Epithelial cell of umbilical artery (primary cell): ENCODE data around the gene KNL1. TPM values are rescaled to one million over a fixed set of nuclear protein-coding genes. Genes with fewer than 3 reads are reported as not detected.

Source experiments
- total RNA-seq: library from RNA; depleted of rRNA; stranded (reverse); fragments of >200 nt; gene quantifications from 2 replicates; pipeline ENCODE4 v1.2.3, GENCODE V29; 2014

KNL1 gene, protein sequence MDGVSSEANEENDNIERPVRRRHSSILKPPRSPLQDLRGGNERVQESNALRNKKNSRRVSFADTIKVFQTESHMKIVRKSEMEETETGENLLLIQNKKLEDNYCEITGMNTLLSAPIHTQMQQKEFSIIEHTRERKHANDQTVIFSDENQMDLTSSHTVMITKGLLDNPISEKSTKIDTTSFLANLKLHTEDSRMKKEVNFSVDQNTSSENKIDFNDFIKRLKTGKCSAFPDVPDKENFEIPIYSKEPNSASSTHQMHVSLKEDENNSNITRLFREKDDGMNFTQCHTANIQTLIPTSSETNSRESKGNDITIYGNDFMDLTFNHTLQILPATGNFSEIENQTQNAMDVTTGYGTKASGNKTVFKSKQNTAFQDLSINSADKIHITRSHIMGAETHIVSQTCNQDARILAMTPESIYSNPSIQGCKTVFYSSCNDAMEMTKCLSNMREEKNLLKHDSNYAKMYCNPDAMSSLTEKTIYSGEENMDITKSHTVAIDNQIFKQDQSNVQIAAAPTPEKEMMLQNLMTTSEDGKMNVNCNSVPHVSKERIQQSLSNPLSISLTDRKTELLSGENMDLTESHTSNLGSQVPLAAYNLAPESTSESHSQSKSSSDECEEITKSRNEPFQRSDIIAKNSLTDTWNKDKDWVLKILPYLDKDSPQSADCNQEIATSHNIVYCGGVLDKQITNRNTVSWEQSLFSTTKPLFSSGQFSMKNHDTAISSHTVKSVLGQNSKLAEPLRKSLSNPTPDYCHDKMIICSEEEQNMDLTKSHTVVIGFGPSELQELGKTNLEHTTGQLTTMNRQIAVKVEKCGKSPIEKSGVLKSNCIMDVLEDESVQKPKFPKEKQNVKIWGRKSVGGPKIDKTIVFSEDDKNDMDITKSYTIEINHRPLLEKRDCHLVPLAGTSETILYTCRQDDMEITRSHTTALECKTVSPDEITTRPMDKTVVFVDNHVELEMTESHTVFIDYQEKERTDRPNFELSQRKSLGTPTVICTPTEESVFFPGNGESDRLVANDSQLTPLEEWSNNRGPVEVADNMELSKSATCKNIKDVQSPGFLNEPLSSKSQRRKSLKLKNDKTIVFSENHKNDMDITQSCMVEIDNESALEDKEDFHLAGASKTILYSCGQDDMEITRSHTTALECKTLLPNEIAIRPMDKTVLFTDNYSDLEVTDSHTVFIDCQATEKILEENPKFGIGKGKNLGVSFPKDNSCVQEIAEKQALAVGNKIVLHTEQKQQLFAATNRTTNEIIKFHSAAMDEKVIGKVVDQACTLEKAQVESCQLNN (N-terminal part only)
- total RNA-seq, result 18.5 and 24.8 TPM in 2 replicates

DNA sequence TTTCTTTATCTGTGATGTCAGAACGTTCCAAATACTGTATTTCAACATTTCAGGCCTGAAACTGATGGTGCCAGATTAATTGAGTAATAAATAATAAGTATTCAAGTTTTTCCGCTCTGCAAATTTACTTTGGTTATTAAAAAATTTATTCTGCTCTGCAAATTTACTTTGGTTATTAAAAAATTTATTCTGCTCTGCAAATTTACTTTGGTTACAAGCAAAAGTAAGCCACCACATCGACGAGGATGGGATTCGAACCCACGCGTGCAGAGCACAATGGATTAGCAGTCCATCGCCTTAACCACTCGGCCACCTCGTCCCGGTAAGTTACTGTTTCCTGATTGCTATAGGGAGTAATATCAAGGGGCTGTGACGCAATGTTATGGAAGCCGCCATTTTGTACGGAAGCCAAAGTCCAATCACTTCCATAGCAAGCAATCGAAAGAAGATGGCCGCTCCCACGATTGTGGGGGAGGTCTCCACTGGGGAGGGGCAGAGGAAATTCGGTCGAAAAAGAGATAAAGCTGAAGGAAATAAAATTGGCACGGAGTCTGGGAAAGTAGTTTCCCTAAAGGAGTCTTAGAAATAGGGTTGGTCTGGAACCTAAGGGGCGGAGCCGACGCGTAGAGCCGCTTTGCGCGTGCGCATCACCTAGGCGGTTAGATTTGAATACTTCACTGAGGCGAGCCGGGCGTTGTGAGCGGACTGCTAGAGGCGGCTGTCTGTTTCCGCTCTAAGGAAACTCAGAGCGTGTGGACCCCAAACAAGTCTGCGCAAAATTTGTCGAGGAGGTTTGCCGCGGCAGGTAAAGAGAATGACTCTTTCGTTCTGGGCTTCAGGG, at the start of gene KNL1:
Gene KNL1 (plus strand): TSS at position 662 of the 841 bp plus-strand sequence. CDS start 8,683 bp downstream, outside the sequence.

DNA sequence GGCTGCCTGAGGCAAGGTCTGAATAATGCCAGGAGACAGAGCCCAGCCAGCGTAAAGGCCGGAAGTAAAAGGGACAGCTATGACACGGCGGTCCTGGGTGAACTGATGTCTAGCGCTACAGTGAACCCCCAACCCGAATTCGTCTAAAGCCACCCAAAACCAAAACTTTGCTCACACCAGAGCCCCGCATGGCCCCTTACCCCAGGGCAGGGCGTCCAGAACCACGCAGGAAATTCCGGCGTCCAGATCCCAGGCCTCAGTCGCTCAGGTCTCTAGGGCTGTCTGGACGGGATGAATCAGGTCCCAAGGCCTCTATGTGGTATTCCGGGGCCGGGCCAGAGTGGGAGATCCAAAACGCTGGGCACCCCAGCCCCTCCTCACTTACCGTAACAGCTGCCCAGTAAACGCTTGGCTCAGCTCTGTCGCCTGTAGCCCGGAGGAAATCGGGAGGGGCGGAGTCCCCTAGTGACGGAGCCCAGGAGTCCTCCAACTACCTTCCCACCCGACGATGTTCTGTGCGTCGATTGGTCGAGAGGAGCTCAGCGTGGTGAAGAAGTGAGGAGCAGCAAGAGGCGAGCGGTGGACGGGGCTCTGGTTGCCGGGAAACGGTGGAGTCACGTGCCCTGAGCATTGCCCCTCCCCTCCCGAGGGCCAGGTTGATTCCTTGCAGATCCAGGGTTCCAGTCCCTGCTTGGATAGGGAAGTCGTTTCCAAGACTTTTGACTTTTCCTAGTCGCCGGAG, 29.3 kb upstream of the KNL1 start, which contains the start of gene CCDC32:
Gene CCDC32 (minus strand): TSS at position 452 of the 742 bp plus-strand sequence. CDS start 2,027 bp downstream, outside the sequence.

DNA sequence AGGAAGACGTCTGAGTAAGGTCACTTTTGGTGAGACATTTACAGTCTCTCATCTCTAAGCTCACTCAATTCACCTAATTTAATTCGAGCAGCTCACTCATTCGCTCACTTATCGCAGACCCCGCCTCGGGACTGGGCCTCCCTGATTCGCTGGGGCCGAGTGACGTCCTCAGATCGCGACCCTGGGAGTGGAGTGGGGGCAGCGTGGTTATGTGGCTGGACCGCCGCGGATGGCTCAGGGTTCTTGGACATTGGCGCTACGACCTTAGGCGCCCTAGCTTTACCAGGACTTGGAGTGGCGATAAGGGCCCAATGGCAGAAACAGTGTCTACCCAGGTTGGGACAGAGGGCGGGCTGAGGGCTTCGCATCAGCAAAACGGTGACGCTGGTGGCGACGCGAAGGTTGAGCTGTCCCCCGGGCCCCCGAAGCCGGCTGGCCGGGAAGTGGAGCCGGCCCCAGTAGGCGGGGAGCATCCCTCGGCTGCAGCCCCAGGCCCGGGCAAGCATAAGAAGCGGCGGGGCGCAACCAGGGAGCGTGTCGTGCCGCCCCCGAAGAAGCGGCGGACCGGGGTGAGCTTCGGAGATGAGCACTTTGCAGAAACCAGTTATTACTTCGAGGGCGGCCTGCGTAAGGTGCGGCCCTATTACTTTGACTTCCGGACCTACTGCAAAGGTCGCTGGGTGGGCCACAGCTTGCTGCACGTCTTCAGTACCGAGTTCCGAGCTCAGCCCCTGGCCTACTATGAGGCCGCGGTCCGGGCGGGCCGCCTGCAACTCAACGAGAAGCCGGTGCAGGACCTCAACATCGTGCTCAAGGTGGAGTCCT, 24.7 kb upstream of the KNL1 start, which contains the start of gene RPUSD2:
Gene RPUSD2 (plus strand): TSS at position 171 of the 825 bp plus-strand sequence. CDS start 39 bp downstream, at position 210.

DNA sequence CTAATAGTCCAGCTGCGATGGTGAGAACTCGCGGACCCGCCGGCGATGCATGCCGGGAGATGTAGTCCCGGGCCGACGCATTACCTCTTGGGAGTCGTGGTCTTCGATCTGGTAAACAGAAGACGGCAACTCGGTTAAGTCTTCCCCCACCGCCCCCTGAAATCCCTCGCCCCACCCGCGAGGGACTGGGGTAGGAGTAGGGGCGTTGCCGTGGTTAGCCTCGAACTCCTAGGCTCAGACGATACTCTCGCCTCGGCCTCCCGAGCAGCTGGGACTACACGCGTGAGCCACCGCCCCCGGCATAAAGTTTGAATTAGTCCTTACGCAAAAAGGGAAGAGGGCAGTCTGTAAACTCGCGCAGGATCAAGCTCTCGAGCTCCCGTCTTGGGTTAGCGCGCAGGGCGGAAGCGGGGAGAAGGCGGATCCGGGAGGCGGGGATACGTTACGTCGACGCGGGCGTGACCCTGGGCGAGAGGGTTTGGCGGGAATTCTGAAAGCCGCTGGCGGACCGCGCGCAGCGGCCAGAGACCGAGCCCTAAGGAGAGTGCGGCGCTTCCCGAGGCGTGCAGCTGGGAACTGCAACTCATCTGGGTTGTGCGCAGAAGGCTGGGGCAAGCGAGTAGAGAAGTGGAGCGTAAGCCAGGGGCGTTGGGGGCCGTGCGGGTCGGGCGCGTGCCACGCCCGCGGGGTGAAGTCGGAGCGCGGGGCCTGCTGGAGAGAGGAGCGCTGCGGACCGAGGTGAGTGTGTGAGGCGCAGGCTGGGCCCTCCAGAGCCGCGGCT, 100.8 kb downstream of the KNL1 start, which contains the start of gene RAD51:
Gene RAD51 (plus strand): TSS at position 487 of the 781 bp plus-strand sequence. CDS start 3,585 bp downstream, outside the sequence.

Other genes with a start within 250 kb of the KNL1 start
- gene PHGR1, start 243.2 kb upstream of the KNL1 start, total RNA-seq, result not detected in 2 replicates
- gene DISP2, start 236.0 kb upstream of the KNL1 start, total RNA-seq, result under 0.01 and 0.15 TPM in 2 replicates
- gene KNSTRN, start 211.5 kb upstream of the KNL1 start, total RNA-seq, result 55.2 and 80.5 TPM in 2 replicates
- 43.2 and 70.2 TPM in 2 replicates for gene IVD, start 188.5 kb upstream of the KNL1 start, total RNA-seq
- gene BAHD1, start 153.3 kb upstream of the KNL1 start, total RNA-seq, result 5.6 and 5.8 TPM in 2 replicates
- gene CHST14, start 123.3 kb upstream of the KNL1 start, total RNA-seq, result 10.7 and 12.2 TPM in 2 replicates
- 25.7 and 36.2 TPM in 2 replicates for gene CCDC32, start 29.2 kb upstream of the KNL1 start, total RNA-seq
- gene RPUSD2, start 24.9 kb upstream of the KNL1 start, total RNA-seq, result 17.5 and 19.0 TPM in 2 replicates
- 5.8 and 9.6 TPM in 2 replicates for gene RAD51, start 100.9 kb downstream of the KNL1 start, total RNA-seq
- gene RMDN3, start 161.0 kb downstream of the KNL1 start, total RNA-seq, result 20.8 and 43.0 TPM in 2 replicates
- gene GCHFR, start 169.8 kb downstream of the KNL1 start, total RNA-seq, result 6.8 and 11.2 TPM in 2 replicates
- gene C15orf62, start 175.7 kb downstream of the KNL1 start, total RNA-seq, result under 0.01 and 0.46 TPM in 2 replicates
- 21.4 and 36.9 TPM in 2 replicates for gene ZFYVE19, start 212.8 kb downstream of the KNL1 start, total RNA-seq
- gene DNAJC17, start 213.2 kb downstream of the KNL1 start, total RNA-seq, result 19.8 and 56.7 TPM in 2 replicates
- gene PPP1R14D, start 234.5 kb downstream of the KNL1 start, total RNA-seq, result not detected in 2 replicates
- gene SPINT1, start 249.8 kb downstream of the KNL1 start, total RNA-seq, result 0.97 and 1.2 TPM in 2 replicates